GM15510 (cell line): ENCODE results near the gene RTTN.

Experiments
- POLR2A ChIP-seq: IDR thresholded peaks from 3 replicates; pipeline ENCODE4 v1.6.1; 2011; ENCODE audit warnings: borderline replicate concordance; ENCODE audit not compliant: insufficient read length; ENCODE audit errors: extremely low read depth

The RTTN gene

GRCh38 chr18:70205421-70206397 is at the start of gene RTTN:
Gene RTTN (minus strand): TSS chr18:70205687. CDS start chr18:70205658, 29 bp downstream.
- TF ChIP-seq POLR2A: peak; percentile 60

GRCh38 chr18:70250781-70251180 is 45.3 kb upstream of the RTTN start:
- TF ChIP-seq POLR2A: no peak

- TF ChIP-seq POLR2A: no peak
These were observed 43.6 kb upstream of the RTTN start for GRCh38 chr18:70249118-70249517.

- no peak for TF ChIP-seq POLR2A
These were observed 40.6 kb upstream of the RTTN start for GRCh38 chr18:70246061-70246466.

- TF ChIP-seq POLR2A: no peak
These were observed 37.8 kb upstream of the RTTN start for GRCh38 chr18:70243131-70243929.

- no peak for TF ChIP-seq POLR2A
These were observed 30.0 kb upstream of the RTTN start for GRCh38 chr18:70235478-70235877.

GRCh38 chr18:70234667-70235459 is 29.4 kb upstream of the RTTN start:
- TF ChIP-seq POLR2A: no peak

GRCh38 chr18:70233974-70234373 is 28.5 kb upstream of the RTTN start:
- TF ChIP-seq POLR2A: no peak

- TF ChIP-seq POLR2A: no peak
These were observed 26.8 kb upstream of the RTTN start for GRCh38 chr18:70232261-70232660.

GRCh38 chr18:70229639-70230038 is 24.2 kb upstream of the RTTN start:
- no peak for TF ChIP-seq POLR2A

GRCh38 chr18:70228536-70228935 is 23.0 kb upstream of the RTTN start:
- TF ChIP-seq POLR2A: no peak

GRCh38 chr18:70227438-70227837 is 22.0 kb upstream of the RTTN start:
- TF ChIP-seq POLR2A: no peak

GRCh38 chr18:70221915-70222278 is 16.4 kb upstream of the RTTN start:
- TF ChIP-seq POLR2A: no peak

- TF ChIP-seq POLR2A: no peak
These were observed 15.8 kb upstream of the RTTN start for GRCh38 chr18:70221156-70221914.
